Activated CD8-positive, alpha-beta memory T cell treated with anti-CD3 and anti-CD28 coated beads, Interleukin-2, amount 50 U/mL, for 24 hours (primary cell): ENCODE measurements around the gene GIPC3.
"Not testable (repeated sequence)": the region's sequence is repeated elsewhere in the genome, so short reads cannot be mapped to it uniquely, and the experiment has no call there.

Experiments used
- DNase-seq: peaks from one replicate; pipeline ENCODE4 v3.0.0-alpha.2; 2020; ENCODE audit errors: extremely low read depth

Gene GIPC3

GRCh38 chr19:3618811-3619630, 33.7 kb downstream of the GIPC3 start:
- no peak for DNase-seq

DNA sequence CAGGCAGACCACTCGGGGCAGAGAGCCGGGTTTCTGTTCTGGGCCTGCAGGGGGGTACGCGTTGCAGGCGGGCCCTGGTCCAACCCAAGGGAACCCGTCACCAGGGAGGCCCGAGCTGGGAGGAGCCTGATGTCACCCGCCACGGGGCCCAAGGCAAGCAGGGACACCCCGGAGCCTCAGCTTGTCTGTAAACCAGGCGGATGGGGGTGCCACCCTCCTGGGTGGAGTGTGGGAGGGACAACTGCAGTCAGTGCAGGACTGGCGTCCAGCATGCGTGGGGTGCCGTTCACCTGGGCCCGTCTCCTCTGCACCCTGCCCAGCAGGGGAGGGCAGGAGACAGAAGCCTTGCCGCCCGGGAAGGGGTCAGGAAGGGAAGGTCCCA, 34.3 kb downstream of the GIPC3 start:
- DNase-seq, result no peak

GRCh38 chr19:3620145-3620816, 35.0 kb downstream of the GIPC3 start:
- DNase-seq, result no peak

DNA sequence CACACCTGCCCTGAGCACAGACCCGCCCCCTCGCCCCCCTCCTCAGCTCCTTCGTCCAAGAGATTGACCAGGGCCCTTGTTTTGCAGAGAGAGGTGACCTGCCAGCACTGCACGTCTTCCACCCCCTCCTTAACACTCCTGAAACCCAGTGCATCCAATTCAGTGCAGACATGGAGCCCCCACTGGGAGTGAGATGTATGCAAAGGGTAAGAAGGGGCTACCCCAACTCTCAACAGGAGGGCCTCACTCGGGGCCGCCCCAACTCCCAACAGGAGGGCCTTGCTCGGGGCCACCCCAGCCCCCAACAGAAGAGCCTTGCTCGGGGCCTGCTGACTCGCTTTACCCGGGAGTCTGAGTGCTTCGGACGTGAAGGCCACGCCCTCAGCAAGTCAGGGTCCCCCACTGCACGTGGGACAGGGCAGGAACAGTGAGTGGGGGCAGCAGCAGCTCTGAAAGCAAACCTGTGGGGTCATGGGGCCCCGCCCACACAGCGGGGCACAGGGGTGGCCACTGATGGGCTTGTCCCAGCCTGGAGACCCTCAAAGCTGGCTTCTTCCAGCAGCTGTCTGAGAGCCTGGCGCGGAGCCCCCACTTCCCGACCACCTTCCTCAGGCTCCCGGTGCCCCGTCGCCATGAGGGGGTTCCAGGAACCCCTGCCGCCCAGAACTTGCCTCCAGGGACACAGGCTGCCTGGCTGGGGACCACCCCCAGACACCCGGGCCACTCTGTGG, 35.7 kb downstream of the GIPC3 start:
- DNase-seq, result no peak

GRCh38 chr19:3621689-3622088, 36.4 kb downstream of the GIPC3 start:
- no peak for DNase-seq

DNA sequence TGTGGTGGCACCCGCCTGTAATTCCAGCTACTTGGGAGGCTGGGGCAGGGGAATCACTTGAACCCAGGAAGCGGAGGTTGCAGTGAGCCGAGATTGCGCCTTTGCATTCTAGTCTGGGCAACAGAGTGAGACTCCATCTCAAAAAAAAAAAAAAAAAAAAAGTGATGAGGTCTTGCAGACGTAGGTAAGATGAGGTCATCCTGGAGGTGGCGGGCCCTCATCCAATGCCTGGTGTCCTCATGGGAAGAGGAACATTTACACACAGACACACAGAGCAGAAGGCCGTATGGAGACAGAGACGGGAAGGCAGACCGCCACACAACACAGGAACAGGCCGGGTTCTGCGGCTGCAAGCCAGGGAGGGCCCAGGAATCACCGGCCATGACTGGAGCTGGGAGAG, 36.9 kb downstream of the GIPC3 start:
- DNase-seq, result no peak

- DNase-seq, result no peak
These were observed 38.4 kb downstream of the GIPC3 start for GRCh38 chr19:3623716-3624115.

DNA sequence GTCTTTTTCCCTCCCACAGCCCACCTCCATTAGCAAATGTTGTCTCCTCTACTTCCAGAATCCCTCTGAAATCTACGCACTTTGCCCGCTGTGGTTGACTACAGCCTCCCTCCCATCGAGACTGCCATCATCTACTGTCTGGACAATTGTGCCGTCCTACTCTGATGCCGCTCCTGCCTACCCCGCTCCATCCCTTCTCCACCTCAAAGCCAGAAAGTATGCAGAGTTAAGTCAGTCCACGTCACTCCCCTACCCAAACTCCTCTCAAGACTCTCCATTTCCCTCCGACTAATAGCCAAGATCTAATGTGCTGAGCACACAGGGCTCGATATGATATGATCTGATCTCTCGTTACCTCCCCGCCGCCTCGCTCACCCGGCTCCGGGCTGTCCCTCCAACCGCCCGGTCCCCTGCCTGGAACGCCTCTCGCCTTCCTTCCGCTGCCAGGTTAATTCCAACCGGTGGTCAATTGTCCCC, 40.8 kb downstream of the GIPC3 start:
- no peak for DNase-seq

GRCh38 chr19:3626473-3627350, 41.4 kb downstream of the GIPC3 start, which contains the start of gene CACTIN:
Gene CACTIN, minus strand, starts transcription at chr19:3626790. Its CDS starts 28 bp downstream, at chr19:3626762.
- DNase-seq, result peak; percentile 94

DNA sequence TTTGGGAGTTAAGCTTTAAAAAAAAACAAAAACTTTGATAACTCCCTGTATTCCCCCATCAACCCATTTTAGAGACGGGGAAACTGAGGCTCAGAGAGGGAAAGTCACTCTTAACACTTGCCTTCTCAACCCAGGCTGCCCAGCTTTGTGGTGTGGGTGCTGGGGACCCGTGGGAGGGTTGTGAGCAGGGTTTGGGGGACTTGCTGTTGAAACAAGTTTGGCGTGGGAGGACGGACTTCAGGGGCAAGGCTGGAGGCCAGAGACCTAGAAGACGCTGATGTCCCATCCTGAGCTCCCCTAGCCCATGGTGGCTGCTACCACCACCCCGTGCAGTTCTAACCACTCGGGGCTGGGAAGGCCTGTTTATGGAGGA, 42.1 kb downstream of the GIPC3 start:
- no peak for DNase-seq

DNA sequence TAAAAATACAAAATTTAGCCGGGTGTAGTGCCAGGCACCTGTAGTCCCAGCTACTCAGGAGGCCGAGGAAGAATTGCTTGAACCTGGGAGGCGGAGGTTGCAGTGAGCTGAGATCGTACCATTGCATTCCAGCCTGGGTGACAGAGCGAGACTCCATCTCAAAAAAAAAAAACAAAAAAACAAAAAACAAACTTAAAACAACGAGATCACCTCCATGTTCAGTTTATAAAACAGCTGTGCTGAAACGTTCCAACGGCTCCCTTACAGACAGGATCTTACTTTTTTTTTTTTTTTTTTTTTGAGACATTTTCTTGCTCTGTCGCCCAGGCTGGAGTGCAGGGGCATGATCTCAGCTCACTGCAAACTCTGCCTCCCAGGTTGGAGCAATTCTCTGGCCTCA, 43.5 kb downstream of the GIPC3 start:
- not testable (repeated sequence) for DNase-seq

DNA sequence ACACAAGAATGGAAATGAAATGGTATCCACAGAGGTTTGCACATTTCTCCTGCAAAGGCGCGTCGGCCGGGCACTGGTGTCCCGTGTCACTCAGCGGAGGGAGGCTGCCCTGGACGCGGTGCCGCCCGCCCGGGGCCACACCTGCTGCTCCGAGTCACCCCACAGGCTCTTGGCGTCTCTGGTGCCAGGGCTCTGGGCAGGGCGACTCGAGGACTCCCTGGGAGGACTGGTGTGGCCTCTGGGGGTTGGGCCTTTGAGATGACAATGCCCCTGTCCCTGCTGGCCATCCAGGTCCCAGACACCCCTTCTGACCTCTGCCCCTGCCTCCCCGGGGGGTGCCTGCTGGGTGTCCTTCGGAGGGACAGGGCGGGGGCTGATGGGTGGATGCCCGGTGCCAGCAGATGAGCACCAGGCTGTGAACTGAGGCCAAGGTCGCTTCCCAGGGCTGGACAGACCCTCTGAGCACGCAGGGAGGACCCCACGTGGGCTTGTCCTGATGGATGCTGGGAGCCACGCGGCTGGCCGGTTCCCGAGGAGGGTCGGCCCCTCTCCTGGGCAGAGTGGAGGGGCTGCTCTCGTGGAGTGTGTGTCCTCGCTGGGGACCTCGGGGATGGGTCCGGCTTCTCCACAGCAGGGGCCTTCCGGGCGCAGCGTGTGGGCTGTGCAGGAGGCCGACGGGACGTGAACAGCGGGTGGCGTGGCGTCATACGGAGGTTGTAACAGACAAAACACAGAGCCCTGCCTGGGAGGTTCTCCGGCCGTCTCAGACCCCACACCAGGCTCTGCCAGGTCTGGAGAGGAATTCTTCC, 46.0 kb downstream of the GIPC3 start:
- no peak for DNase-seq

DNA sequence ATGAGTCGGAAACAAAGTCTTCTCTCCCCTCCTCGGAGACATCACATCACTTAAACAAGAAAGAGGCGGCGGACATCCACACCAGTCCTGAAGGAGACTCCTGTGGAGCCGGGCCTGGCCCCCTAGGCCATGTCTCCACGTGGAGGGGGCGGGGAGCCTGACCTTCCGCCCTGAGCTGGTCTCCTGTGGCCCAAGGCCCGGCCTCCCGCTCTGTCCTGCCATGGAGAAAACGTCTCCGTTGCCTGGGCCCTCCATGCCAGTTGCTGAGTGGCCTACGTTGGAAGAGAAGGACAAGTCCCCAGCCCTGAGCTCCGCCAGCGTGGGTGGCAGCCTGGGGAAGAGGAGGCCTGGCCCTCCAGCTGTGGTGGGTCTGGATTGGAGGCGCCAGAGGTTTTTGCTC, 46.8 kb downstream of the GIPC3 start:
- DNase-seq, result no peak

DNA sequence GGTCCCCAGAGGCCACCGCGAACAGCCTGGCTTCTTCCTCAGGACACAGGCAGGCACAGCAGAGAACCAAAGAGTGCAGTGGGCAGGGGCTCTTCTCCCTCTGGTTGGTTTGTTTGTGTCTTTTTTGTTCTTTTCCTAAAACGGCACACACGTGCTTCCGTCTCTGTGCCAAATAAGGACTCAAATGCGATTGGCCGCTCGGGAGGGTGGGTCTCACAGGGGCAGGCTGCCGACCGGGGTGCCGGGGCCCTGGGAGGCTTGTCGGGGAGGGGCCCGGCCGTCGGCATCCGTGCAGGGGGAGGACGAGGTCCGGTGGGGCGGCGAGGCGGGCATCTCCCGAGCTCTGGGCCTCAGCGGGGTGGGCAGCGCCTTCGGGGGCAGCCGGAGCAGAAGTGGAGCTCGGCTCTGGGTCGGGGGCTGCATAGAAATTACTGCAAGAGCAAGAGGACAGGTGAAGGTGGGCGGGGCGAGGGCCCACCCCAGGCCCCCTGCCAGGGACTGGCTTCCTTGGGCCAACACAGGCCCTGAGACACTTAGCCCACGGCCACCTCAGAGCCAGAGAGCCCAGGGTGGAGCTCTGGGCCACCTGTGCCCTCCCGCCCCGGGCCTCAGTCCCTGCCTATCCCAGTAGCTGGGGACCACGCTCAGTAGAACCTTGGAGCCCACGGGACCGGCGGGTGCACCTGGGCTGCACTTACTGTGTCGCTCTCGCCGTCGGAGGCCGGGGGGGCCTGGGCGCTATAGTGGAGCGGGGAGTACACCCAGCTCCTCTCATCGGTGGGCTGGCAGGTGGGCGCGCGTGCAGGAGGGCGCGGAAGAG, 47.7 kb downstream of the GIPC3 start:
- DNase-seq, result no peak

DNA sequence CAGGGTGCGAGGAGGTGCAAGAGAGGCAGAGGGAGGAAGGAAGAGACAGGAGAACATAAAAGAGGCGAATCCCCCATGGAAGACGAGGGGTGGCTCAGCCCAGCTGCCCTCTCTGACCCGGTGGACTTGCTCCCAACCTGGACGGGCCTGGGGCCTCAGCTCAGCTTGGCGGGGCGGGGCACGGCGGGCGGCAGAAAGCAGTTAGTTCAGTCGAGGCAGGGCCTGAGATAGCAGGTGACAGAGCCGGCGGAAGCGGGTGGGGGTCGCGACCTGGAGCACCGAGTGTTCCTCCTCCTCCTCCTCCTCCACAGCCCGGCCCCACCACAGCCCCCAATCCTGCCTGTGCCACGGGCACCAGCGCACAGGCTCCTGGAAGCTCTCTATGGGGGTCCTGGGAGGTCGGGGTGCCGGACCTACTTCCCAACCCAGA, 48.3 kb downstream of the GIPC3 start:
- DNase-seq, result no peak

DNA sequence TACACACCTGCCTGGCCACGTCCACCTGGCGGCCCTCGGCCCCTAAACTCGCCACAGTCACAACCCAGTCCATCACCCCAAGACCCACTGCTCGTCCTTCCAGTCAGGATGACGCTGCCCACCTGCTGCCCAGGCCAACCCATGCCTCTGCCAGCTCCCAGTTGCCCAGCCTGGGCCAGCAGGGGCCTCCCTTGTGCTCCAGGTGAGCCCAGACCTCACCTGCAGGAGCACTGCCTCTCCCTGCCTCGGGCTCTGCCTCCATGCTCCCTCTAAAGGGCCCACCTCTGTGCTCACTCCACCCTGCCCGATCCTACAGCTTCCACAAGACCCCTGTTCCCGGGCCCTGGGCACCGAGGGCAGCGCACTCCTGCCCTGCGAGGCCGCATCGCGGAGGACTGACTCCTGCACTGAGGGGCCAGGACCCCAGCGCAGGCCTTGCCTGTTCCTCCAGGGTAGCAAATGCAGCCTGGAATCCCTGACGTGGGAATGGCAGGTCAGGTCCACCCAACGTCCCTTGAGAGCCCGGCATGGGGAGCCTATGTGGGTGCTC, 49.3 kb downstream of the GIPC3 start:
- no peak for DNase-seq

- DNase-seq, result no peak
These were observed 51.2 kb downstream of the GIPC3 start for GRCh38 chr19:3636506-3636905.

- DNase-seq, result no peak
These were observed 51.7 kb downstream of the GIPC3 start for GRCh38 chr19:3636962-3637361.

- DNase-seq, result no peak
These were observed 52.3 kb downstream of the GIPC3 start for GRCh38 chr19:3637621-3638020.
